ENCODE results near the gene SMAGP.
"Not testable (repeated sequence)": the region's sequence is repeated elsewhere in the genome, so short reads cannot be mapped to it uniquely, and the experiment has no call there.

SMAGP gene, protein sequence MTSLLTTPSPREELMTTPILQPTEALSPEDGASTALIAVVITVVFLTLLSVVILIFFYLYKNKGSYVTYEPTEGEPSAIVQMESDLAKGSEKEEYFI

DNA sequence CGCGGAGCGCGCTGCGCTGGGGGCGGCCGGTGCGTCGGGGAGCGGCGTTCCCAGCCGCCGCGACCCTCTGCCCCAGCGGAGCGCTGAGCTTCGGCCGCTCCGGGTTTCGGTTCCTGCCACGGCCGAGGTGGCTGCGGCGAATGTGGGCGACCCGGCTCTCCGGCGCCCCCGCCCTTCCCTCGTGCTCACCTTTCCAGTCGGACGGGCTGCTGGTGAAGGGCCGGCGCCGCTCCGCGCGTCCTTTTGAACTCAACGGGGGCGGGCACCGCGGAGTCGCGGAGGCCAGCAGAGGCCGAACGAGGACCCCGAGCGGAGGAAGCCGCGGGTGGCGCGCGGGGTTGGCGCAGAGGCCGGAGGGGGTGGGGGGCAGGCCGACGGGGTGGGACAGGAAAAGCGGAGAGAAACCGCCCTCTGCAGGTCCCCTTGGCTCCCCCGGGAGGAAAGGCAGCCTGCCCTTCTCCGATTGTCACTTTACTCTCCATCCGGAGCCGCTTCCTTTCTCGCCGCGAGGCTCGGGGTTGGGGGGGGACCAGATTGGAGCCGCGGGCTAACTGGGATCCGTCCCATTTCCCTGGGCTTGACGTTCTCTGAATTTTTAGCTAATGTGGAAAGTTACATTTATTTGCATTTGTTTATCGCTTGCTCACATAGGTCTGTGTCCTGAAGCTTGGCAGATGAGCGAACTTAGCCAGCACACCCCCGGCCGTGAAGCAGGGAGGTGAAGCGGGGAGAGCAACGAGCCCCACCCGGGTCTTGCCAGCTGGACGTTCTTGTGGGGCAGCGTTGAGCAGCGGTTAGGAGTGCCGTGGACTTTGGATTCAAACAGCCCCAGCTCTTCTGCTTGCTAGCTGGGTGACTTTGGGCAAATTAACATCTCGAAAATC lies at the start of gene SMAGP:
SMAGP (minus strand) TSS at position 349 of the 884 bp plus-strand sequence. CDS start 1,137 bp downstream, outside the sequence.
- DNase-seq: no peak

DNA sequence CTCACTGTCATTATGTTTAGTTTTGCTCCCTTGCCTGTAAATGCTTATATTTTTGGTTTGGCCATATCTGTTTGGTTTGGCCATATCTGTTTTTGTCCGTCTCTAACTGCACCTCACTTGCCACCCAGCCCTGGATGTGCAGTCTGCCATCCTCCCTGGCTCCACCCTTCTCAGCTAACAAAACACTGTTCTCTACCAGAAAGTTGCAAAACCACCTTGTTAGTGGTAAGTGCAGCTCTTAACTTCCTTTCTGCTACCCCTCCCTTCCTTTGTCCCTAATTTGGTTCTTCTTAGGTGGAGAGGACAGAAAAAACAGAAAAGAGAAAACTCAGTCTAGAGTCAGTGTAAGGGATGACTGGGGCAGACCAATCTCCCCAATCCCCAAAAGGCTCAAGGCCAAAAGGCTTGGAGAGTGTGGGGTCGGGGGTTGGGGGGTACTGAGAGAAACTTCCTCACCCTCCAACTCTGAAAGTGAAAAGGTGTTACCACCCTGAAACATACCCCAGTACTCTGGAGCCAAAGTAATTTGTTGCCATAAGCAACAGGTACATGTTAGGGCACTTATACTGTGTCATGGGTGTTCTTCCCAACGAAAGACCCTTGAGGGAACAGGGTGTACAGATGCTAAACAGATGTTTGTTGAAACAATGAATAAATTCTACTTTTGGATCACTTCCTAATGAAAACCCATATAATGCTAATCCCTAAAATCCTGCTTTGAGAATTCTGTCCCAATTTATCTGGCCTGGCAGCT lies 48.8 kb upstream of the SMAGP start:
- no peak for DNase-seq

DNA sequence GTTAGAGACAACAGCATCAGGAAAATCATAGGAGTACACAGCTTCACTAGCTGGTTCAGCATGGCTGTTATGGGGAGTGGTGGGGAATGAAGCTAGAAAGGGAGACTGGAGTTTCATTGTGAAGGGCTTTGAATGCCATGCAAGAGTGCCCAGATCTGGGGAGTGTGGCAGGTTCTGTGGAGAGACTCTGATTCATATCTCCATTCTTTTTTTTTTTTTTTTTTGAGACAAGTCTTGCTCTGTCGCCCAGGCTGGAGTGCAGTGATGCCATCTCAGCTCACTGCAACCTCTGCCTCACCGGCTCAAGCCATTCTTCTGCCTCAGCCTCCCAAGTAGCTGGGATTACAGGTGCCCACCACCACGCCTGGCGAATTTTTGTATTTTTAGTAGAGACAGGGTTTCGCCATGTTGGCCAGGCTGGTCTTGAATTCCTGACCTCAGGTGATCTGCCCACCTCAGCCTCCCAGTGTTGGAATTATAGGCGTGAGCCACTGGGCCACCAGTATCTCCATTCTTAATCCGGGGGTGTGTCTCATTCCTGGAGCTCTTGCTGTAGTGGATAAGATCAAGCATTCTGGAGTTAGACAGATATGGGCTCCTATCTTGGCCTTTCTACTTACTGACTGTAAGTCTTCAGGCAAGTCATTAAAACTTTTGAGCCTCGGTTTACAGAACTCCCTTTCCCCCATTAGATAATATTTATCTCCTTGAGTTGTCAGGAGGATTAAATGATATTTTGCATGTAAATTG lies 48.0 kb upstream of the SMAGP start:
- not testable (repeated sequence) for DNase-seq

DNA sequence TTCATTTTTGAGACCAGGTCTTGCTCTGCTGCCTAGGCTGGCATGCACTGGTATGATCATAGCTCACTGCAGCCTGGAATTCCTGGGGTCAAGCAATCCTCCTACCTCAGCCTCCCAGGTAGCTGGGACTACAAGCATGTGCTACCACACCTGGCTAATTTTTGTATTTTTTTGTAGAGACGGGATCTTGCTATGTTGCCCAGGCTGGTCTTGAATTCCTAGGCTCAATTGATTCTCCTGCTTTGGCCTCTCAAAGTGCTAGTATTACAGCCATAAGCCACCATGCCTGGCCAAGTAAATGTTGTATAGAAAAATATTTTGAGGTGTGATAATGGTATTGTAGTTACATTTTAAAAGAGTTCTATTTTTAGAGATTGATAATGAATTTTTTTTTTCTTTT lies 41.2 kb upstream of the SMAGP start:
- DNase-seq: no peak

DNA sequence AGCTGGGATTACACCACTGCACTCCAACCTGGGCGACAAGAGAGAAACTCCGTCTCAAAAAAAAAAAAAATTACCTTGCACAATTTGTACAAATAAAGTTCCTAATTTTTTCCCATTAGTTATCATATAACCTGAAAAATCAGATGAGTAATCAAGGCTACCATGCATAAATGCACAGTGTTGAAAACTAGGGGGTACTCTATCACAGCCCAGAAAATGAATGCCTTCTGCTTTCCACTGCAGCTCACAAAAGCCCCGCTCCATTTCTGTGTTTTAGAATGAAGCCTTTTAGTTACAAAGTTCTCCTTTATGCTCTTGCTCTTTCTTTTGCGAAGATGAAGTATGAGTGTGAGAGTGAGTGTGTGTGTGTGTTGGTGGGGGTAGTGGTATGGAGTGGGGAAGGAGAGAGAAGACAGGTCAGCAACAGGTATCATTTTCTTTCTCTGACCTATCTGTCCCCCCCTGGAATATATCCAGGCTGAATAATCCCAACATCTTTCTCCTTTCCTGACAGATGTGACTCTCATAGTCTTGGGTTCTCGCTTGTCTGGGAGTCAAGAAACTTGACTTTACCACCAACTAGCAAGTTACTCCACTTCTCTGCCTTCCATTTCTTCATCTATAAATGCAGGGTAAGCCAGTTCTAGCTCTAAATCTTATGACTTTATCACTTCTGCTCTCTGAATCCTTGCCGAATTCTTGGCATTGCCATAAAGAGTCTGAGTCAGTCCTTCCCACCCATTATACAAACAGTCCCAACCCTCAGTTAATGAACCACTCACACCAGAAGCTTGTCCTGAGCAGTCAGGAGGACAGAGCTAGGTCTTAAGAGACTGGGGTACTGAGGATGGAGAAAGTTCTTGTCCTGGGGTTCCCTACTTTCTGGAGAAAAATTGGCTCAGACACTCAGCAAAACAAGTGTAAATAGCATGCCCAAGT lies 37.7 kb upstream of the SMAGP start:
- DNase-seq: no peak

DNA sequence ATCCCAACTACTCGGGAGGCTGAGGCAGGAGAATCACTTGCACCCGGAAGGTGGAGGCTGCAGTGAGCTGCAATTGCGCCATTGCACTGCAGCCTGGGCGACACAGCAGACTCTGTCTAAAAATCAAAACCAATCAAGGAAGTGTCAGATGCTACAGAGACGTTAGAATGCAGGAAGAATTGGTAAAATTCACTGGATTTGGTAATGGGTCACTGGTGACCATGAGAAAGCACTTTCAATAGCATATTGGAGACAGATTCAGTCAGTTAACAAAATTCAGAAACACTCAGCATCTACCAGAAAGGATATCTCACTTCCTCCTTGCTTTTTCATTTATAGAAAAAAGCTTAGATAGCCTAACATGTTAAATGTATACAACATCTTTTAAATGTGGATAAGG lies 36.3 kb upstream of the SMAGP start:
- DNase-seq: no peak

DNA sequence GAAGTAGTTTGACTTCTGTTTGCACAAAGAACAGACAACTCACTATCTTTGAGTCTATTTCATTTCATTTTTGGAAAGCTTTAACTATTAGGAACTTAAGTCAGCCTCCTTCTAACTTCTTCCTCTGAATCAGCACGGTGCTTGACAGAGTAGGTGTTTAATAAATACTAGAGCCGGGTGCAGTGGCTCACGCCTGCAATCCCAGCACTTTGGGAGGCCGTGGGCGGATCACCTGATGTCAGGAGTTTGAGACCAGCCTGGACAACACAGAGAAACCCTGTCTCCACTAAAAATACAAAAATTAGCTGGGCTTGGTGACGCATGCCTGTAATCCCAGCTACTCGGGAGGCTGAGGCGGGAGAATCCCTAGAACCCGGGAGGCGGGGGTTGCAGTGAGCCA lies 30.6 kb upstream of the SMAGP start:
- not testable (repeated sequence) for DNase-seq

DNA sequence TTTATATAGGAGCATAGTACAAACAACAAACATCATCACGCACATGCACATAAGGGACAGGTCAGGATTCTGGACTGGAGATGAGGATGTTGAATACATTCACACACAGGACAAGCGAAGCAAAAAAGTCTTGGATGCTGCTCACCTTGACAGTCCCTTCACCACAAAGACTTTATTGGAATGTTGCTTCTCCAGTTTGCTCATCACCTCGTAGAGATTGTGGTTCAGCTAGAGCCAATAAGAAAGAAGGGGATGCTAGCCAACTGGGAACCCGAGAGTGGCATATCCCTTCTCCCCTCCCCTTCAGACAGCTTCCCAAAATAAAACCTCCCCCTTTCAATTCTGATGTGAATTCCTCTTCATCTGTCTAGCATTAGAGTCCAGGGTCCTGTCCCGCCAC lies 25.4 kb upstream of the SMAGP start:
- DNase-seq: no peak

DNA sequence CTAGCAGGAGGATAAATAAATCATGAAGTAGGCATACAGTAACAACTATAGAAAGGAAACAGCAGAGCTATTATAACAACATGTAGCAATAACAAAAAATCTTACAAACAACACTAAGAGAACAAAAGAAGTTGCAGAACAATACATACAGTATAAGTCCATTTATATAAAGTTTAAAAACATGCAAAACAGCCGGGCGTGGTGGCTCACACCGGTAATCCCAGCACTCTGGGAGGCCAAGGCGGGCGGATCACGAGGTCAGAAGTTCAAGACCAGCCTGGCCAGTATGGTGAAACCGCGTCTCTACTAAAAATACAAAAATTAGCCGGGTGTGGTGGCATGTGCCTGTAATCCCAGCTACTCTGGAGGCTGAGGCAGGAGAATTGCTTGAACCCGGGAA lies 23.9 kb upstream of the SMAGP start:
- not testable (repeated sequence) for DNase-seq

DNA sequence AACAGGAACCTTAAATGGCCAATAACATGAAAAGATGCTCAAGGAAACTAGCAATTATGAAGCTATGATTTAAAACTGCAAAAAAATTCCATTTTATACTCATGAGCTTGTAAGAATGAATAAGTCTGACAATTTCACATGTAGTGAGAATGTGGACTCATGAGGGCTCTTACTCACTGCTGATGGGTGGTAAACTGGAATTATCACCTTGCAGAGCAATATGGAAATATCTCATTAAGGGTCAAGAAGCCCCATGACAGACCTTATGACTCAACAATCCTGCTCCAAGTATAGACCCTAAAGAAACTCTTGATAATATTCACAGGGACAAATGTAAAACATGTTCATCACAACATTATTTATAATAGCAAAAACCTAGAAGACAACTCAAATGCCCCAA lies 23.5 kb upstream of the SMAGP start:
- DNase-seq: no peak

DNA sequence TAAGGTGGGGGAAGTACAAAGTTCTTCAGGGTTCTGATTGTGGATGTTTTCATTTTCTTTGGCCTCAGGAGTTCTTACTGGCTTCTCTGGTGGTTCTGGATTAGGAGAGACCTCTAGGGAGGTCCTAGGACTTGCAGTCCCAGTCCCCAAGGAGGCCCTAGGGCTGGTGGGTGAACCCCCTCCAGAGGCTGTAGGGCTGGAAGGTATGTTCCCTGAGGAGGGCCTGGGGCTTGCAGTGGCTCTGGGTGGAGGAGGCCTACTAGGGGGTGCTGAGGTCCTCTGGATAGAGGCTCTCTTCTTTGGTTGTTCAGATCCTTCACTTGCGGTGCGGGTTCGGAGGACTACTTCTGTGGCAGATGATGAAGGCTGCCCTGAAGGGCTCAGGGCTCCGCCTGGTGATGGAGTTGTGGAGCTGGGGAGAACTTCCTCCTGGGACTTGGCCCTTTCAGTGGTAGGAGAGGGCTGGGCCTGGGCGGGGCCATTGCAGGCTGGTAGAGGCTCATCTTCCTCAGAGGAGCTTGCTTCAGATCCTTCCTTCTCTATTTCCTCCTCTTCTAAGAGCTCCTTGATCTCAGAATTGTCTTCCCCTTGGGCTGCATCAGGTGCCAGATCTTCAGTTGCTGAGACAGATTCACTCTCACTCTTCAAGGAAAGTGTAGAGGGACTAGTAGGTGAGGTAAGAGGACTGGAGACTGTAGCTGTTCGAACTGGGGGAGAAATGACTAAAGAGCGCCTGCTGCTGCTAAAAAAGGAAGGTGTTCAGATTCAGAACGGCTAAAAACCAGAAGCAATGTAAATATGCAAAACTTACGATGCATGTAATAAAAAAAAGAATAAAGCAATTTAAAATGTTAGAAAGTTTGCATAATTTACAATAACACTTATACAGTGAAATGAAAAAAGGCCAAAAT lies 21.6 kb upstream of the SMAGP start:
- not testable (repeated sequence) for DNase-seq

DNA sequence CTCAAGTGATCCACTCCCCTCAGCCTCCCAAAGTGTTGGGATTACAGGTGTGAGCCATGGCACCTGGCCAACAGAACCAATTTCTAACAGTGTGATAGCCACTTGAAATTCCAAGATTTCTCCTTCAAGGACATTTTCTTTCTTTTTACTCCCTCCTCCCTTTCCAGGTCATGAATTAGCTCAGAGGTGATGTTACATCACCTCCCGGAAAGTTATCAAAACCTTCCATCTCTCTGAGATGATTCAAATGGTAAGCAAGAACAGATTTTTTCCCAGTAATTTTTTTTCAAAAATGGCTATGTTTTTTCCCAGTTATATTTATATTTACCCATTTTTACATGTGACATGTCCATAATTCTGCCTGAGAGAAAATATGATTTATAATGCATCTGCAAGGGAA lies 15.6 kb upstream of the SMAGP start:
- no peak for DNase-seq

DNA sequence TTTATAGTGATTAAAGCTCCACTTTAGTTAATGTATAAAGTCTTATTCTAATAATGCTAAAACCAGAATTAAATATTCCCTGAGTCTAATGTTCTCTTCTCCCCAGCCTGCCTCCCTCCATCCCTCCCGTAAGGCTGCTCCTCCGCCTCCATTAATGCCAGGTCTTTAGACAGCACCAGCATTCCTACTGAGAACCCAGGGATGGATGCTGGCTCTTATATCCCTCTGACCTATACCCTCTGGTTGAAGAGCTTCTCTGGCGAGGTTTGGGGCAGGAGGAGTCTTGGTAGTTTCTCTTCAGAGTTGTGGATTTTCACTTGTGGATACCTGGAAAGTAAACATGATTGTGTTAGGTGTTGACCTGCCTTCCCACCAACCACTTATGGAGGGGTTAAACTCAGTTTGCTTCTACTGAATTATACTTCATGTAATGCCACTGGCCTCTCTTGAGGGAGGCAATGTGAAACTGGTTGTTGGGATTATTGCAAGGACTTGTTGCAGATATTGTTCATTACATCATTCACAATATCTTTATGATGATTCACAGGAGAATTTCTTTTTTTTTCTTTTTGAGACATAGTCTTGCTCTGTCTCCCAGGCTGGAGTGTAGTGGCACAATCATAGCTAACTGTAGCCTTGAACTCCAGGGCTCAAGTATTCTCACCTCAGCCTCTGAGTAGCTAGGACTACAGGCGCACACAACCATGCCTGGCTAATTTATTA lies 11.1 kb upstream of the SMAGP start:
- no peak for DNase-seq

DNA sequence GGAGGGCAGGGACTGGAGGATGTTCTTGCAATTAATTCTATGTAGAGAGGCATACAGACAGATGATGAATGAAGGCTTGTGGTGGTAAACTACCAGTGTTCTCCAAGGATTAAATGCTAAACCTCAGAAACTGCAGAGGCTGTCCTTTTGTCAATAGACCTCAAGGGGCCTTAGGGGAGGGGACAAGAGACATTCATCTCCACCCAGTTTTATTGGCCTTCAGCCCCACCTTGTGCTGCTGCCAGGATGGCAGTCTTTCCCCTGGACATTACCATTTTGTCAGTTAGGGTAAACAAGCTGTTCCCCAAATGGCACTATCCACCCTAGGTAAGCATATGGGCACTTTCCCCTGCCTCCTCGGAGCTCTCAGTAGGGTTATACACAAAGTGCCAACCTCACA lies 4.9 kb upstream of the SMAGP start:
- no peak for DNase-seq

DNA sequence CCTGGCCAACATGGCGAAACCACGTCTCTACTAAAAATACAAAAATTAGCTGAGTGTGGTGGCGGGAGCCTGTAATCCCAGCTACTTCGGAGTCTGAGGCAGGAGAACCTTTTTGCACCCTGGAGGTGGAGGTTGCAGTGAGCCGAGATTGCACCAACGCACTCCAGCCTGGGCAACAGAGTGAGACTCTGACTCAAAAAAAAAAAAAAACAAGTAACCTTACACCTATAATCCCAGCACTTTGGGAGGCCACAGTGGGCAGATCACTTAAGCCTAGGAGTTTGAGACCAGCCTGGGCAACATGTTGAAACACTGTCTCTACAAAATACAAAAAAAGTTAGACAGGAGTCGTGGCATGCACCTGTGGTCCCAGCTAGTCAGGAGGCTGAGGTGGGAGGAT lies 2.6 kb upstream of the SMAGP start:
- DNase-seq: not testable (repeated sequence)

DNA sequence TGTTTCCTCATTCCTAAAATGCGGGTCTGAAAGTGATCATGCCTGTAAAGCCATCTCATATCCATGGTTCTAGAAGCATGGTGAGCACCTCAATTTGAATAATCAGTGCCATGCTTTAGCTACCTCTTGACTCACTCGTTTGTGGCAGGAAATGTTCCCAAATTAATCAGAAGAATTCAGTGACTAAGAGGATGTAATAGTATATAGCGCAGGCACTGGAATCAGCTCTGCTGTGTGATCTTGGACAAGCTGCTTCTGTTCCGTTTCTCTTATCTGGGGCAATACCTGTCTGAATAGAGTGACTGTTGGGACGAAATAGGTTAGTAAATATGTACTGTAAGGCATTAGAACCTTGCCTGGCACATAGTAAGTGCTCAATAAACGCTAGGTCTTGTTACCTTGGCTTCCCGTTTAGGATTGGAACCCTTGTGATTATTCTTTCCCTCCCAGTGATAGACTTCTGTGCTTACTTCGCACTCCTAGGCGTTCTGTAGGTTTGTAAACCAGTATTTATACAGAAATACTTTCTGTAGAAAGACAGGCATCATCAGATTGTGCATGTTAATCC lies 820 bp upstream of the SMAGP start:
- DNase-seq: no peak

DNA sequence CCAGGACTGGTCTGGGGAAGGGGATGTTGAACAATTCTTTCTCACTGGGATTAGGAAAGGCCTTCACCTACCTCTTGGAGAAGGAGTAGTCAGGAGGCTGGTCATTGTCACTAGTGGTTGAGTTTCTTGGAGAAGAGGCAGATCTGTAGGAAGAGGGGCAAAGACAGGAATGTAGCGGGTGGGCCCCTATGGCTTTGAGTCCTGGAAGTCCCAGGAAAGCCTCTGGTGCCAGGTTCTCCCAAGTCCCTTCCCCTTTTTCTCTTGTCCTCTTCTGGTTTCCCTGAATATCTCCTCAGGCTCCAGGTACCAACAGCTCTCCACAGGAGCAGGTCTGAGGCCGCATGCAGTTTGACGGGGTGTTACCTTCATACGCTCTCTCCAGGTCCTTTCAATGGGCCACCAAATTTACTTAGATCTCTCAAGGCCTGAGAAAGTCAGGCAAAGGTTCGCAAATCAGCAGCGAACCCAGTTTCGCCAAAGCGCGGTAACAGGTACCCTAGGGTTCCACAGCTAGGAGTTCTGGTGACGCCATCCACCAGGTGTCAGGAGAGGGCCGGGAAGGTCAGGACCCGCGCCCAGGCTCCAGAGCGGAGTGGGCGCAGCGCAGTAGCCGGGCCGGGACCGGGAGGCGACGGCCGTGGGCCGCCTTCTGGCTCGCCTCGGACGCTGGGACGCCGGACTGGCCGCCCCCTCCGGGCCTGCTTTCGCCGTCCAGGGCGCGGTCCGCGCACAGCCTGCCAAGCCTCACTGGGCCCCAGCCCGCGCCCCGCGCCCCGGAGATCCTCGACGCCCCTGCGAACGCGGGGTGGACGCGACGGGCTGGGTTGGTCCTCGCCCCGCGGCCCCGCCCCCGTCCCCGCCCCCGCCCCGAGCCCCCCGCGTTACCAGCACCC lies 795 bp downstream of the SMAGP start:
- DNase-seq: no peak

DNA sequence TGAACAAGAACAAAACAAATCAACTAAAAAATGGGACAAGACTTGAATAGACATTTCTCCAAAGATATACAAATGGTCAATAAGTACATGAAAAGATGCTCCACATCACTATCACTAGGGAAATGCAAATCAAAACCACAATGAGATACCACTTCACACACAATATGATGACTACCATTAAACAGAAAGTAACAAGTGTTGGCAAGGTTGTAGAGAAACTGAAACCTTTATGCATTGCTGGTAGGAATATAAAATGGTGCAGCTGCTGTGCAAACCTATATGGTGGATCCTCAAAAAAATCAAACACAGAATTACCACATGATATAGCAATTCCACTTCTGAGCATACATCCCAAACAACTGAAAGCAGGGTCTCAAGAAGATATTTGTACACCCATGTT lies 5.2 kb downstream of the SMAGP start:
- no peak for DNase-seq

DNA sequence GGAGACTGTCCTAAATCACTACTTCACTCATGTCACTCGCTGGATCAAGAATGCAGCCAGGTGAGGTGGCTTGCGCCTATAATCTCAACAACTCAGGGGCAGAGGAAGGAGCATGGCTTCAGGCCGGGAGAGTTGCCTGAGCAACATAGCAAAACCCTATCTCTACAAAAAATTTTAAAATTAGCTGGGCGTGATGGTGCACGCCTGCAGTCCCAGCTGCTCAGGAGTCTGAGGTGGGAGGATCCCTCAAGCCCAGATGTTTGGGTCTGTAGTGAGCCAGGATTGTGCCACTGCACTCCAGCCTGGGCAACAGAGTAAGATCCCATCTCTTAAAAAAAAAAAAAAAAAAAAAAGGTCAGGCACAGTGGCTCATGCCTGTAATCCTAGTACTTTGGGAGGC lies 5.9 kb downstream of the SMAGP start:
- DNase-seq: no peak

Measured in DMS 273 treated with DMSO at 0.1 percent for 48 hours (cell line).